HL-60 (cell line): Measurements from ENCODE around the gene SUV39H1.

Experiments used
- CTCF ChIP-seq: IDR thresholded peaks from one replicate; pipeline ENCODE4 v1.5.1; 2011; ENCODE audit warnings: low read length, control low read depth, inconsistent platforms; ENCODE audit not compliant: insufficient read depth
- GABPA ChIP-seq: IDR thresholded peaks from 2 replicates; pipeline ENCODE4 v1.6.1; 2012; ENCODE audit warnings: low read depth
- REST ChIP-seq: IDR thresholded peaks from 2 replicates; pipeline ENCODE4 v1.6.1; 2012; ENCODE audit warnings: low read depth; ENCODE audit not compliant: insufficient replicate concordance

- TF ChIP-seq REST = no peak
- TF ChIP-seq CTCF = no peak
- TF ChIP-seq GABPA = no peak
These were observed 33.3 kb upstream of the SUV39H1 start for GRCh38 chrX:48663241-48663640.
